ENCODE measurements around the gene CD93.
A peak's percentile ranks its signal among the peaks of the same experiment; 100 is the strongest.

Gene CD93

GRCh38 chr20:23086056-23086566, at the start of gene CD93:
Gene CD93, minus strand, starts transcription at chr20:23086324. Its CDS starts 132 bp downstream, at chr20:23086192.
- DNase-seq (ENCODE audit: low spot score), result no peak

DNA sequence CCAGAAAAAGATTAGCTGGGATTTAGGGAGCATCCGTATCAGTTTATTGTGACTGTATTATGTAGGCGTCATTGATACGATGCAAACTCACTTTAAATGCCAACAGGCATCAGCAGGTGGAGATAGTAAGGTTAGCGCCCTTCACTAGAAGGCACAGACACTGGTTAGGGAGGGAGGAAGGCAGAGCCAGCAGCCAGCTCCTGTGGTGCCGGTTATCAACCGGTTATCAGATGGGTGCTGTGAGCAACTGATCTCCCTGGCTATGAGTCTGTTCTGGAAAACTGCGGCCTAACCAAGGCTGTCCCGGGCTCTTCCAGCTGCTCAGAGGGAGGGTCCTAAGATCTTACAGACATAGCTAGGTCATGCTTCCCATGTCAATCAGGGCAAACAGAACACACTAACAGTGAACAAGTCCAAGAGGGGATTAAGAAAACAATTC, 47.5 kb upstream of the CD93 start:
- no peak for DNase-seq (ENCODE audit: low spot score)

- DNase-seq (ENCODE audit: low spot score), result no peak
Observed at GRCh38 chr20:23132930-23133559, 46.9 kb upstream of the CD93 start.

DNA sequence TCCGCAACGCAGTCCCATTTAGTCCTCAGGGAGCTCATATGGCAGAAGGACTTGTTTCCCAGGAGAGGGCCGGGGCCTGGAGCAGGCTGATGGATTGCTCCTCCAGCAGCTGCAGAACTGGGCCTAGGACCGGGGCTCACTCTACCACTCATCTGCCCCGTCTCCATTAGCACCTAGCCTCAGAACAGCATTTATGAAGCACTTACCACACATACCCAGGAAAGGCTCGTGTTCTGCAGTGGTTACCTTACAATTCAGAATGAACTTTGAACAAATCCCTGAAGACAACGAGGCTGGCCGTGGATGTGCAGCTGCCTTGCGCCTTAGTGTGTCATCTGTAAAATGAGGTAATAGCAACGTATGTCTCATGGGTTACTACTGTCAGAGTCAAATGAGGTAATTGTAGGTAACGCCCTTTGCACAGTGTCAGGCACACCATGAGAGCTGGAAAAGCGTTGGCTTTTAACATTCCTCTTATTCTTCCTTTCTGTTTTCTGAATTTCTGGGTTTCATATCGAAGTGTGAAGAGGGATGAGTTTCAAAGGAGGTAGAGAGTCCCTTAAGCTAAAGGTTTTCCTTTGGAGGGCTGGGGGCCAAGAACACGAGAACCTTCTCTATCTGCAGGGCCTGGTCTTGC, 46.3 kb upstream of the CD93 start:
- DNase-seq (ENCODE audit: low spot score), result no peak

- no peak for DNase-seq (ENCODE audit: low spot score)
Observed at GRCh38 chr20:23131766-23132165, 45.6 kb upstream of the CD93 start.

DNA sequence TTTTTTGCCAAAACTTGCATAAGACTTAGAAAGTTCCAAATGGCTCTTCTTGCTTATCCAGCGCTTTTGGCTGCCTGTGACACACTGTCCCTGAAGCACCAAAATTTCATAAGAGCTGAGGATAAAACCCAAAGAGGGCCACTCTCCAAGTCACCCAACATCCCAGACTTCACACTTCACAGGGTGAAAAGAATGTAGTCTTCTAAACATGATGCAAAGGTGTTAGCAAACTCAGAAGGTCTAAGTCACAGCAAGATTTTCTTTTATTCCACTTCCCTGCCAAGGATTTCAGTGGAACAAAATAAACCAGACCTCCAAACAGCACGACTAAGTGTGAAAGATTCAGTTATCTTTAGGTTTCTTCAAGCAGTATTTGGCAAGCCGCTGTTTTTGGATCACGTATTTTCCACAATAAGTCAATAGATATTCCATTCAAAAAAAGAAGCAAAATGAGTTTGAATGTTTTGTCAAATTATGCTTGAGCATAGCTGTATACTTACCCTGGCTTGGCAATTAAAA, 44.6 kb upstream of the CD93 start:
- no peak for DNase-seq (ENCODE audit: low spot score)

DNA sequence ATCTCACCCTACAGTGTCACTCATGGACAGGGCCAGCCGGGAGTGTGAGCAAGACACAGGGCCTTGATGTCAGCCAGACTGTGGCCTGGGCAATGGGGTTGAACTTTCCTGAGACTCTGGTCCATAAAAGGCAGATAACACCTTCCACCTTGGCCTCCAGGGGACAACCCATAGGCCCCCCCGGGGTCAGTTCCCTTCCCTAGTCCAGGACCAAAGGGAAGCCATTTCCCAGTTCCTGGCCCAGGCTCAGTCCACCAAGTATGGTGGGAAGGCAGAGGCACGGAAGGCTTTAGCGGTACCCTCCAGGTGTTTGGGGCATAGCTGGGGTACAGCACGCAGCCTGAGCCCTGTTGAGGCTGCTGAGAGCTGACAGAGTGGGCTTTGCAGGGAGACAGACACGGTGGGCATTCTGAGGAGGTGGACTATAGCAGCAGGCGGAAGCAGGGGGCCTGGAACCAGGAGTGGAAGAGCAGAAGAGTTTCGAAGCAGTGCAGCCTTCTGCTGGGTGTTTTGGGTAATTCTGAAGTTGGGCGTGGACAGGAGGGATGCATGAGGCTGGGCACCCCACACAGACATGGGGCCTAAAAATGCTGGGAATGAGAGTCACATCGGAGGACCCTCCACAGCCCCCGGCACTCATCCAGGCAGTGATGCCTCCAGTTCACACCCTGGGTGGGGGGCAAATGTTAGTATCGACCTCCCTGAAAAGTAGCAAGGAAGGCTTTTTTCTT, 43.9 kb upstream of the CD93 start:
- no peak for DNase-seq (ENCODE audit: low spot score)

GRCh38 chr20:23129266-23129665, 43.1 kb upstream of the CD93 start:
- DNase-seq (ENCODE audit: low spot score), result no peak

DNA sequence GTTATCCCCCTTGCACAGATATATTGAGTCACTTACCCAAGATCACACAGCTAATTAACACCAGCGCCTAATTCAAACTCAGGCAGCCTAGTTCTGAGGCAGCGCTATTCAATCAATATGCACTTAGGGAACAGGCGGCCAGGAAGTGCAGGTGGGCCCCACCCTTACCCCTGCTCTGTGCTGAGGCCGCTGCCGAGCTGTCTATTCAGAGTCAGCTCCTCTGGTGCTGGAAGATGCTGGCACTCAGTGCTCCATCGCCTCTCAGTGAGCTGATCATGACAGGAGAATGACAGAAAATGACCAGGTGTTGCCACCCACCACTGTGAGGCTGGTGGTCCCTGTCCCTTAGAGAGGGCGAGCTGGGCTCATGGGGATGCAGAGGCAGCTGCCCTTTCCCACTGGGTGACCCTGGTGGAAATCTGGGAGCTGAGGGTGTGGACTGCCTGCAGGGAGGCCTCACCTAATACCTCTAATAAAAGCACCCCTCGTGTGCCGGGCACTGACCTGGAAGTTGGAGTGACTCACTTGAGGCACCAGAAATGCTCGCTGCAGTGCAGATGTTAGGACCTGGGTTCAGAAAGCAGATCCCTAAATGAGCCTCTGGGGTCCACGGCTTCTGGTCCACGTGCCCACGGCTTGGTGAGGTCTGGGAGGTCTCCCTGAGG, 42.5 kb upstream of the CD93 start:
- no peak for DNase-seq (ENCODE audit: low spot score)

GRCh38 chr20:23127506-23128279, 41.6 kb upstream of the CD93 start:
- no peak for DNase-seq (ENCODE audit: low spot score)

DNA sequence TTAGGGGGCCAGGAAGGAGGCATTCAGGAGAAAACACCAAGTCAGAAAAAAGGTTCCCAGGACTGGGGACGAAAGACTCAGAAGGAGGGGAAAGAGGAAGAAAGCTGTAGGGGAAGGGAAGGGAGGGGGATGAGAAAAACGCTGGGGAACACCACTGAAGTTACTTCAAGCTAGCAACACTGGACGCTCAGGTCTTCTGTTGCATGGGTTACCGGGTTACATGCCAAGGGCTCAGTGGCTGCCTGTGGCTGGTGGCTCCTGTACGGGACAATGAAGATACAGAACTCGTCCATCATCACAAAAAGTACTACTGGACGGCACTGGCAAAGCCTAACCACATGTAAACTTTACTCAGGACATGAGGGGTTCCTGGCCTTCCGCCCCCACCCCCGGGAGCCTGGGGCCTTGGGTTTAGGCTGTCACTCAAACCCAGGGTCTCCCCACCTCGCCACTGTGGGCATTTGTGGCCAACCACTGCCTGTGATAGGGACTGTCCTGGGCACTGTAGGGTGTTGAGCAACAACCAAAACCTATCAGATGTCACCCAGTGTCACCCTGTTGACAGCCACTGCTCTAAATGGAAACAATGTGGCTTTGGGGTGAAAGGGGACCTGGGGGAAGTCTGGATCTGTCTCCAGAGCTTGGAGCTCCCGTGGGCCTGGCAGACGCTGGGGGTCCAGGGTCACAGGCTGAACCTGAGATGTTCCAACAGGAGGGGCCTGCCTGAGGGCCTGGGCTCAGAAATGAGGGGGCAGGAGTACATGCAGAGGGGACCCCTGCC, 40.3 kb upstream of the CD93 start:
- DNase-seq (ENCODE audit: low spot score), result no peak

DNA sequence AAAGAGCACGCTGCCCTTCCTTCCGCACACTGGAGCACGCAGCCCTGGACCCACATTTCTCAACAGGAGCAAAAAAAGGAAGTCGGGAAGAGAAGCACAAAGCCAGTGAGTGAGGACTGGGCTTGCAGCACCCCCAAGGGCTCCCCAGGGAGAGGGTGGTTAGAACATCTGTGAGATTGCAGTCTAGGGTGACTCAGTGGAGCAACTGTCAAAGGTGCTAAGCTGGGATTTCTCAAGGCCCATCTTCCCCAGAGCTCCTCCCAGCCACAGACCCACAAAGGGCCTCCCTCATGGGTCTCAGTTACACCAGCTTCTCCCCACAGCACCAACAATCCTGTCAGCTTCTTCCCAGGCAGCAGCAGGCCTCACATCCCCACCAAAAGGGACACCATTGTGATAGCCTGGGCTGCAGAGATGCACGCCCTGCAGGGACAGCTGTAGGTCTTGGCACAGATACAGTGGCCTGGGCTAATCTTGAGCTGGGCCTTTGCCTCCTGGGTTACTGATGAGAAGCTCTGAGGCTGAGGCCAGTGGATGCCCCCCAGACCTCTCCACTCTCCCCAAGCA, 39.6 kb upstream of the CD93 start:
- peak; percentile 19 for DNase-seq (ENCODE audit: low spot score)

- no peak for DNase-seq (ENCODE audit: low spot score)
Observed at GRCh38 chr20:23125159-23125558, 39.0 kb upstream of the CD93 start.

- DNase-seq (ENCODE audit: low spot score), result no peak
Observed at GRCh38 chr20:23123886-23124285, 37.8 kb upstream of the CD93 start.

DNA sequence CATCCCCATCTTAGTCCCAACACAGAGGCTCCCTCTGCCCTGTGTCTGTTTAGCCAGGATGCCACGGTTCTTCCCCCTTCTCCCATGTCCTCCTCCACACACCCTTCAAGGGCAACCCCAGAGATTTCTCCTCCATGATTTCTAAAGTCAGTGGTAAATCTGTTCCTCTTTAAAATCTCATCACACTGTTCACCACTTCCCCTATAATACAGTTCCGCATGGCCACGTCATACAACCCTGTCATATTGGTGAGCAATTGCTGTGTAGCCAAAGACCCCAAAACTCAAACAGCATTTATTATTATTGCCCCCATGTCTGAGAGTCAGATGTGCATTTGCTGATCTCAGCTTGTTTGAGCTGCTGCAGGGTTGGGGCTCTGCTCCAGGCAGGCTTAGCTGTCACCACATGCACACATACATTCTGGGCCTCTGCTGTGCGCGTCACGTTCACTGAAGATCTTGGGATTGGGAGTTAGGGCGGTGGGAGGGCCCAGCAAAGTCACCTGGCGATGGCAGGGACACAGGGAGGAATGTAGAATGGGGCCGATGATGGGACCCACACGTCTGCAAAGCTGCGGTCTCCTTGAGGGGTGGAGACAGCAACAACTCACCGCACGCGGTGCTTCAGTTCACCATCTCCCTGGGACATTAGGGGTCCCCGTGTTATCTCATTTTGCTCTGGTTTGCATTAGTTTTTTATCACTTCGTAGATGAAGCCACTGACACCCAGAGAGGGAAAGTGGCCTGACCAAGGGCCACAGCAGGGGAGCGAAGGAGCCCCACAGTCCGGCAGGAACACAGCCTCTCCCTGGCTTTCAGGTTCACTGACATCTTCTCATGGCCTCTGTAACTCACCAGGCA, 36.9 kb upstream of the CD93 start:
- DNase-seq (ENCODE audit: low spot score), result no peak

GRCh38 chr20:23122321-23122720, 36.2 kb upstream of the CD93 start:
- no peak for DNase-seq (ENCODE audit: low spot score)

DNA sequence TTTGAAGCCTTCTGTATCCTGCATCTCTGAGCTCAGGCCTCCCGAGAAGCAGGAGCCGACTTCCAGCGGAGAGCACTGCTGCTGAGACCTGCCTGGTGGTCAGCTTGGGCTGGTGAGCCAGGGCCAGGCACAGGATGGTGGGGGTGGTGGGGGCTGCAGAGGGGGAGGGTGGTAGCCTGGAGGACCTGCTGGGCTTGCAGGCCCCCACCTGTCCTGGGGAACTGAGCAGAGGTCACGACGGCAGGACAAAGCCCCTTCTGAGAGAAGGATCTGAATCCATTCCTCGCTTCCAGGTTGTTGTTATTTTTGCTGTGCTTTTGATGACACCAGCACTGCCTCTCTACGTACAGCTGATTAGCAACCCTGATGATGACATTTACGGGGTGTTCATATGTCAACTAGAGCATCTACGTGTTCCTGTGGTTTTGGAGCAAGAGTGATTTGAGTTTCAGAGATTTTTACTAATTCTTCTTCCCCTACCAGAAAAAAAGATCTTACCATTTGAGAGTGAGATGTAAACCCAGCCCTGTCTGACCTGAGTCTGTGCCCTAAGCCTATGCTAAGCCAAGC, 35.7 kb upstream of the CD93 start:
- no peak for DNase-seq (ENCODE audit: low spot score)

DNA sequence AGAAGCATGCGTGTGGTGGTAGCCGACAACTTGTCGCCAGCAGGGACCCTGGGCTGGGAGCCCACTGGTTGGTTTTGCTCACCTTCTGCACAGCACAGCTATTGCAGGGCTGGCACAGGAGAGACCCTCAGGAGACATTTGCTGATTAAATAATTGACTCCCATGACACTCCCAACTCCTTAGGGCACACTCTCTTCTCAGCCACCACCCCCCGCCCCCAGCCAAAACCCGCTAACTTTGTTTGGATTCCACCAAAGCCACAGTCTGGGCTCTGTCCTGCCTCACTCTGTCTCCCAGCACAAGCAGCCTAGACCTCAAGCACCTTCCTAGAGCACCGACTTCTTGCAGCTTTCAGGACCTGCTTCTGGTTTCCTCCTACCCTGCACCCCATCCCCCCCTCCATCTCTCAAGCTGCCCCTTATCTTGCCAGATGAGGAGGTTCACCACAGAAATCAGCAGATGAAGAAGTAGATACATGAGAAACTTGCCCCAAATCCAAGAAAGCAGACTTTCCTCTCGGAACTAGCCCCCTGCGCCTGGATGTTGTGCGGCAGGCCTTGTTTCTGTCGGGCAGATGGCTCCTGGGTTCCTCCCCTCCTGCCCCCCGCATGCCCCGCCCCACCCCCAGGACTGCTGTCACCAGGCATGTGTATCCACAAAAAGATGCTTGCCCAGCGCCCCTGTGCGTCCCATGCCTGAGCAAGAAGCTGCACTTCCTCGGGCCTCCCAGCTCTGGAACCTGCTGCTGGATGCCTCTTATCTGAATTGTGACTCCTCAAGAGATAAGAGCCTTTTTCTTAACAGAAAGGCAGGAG, 35.0 kb upstream of the CD93 start:
- DNase-seq (ENCODE audit: low spot score), result no peak
